ENCODE data around the gene MVB12A. TPM values are rescaled to one million over a fixed set of nuclear protein-coding genes. Genes with fewer than 3 reads are reported as not detected.
A peak's percentile ranks its signal among the peaks of the same experiment; 100 is the strongest.

Gene MVB12A
- total RNA-seq, 1 experiment from 2014 or later = 82.5 TPM

DNA sequence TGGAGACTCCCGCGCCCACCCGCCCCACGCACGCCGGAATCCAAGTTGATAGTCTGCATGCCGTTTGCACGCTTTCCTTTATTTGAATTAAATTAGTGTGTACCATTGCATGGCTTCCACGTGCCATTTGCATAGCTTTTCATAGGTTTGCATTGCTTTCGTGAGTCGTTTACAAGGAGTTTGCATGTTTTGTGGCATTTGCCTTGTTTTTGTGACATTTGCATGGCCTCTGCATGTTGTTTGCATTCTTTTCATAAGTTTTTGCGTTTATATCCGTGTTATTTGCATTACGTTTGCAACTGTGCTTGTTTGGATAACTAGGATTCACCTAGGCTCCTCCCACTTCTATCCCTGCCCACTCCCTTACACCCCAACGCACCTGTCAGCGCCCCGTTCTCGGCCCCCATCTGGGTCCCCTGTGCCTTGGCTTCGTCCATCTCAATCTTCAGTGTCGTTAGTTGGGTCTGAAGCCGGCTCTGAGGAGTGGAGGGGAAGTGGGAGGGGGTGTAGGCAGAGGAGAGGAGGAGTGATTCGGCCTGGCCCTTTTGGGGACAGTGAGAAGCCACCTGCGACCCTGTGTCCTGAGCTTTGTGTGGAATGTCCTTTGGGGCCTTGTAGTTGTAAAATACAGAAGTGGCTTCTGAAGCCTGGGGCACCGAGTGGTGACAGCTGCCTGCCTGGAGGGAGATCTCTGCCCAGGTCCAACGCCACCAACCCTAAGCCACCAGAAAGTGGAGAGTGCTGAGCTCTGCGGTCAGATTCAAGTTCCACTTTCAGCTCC, 28.3 kb upstream of the MVB12A start:
- ATAC-seq = peak; percentile 18
- H3K9me2 ChIP-seq (replicated peaks; ENCODE audit: low read length) = no peaks in the 10 kb centered on the region
- TSS peak; percentile 80 for BruUV-seq (replicated peaks)
- no peaks in the 10 kb centered on the region for H3K79me2 ChIP-seq (ENCODE audit: low read length)
- ChIA-PET CTCF (interaction anchor here (1.2 kb wide), 1 partner anchor 86 kb away, joined by 6 read pairs; the partner anchor contains the start of gene MRPL34), POLR2A (ENCODE audit: unreplicated experiment) (no interaction called here)
- peak overlapping the region; percentile 90 for H2AFZ ChIP-seq (ENCODE audit: low read length)
- H3K4me3 ChIP-seq (ENCODE audit: low read length) = peak overlapping the region; percentile 69
- H4K20me1 ChIP-seq (ENCODE audit: low read length) = no peaks in the 10 kb centered on the region
- TF ChIP-seq, protein P1, sequence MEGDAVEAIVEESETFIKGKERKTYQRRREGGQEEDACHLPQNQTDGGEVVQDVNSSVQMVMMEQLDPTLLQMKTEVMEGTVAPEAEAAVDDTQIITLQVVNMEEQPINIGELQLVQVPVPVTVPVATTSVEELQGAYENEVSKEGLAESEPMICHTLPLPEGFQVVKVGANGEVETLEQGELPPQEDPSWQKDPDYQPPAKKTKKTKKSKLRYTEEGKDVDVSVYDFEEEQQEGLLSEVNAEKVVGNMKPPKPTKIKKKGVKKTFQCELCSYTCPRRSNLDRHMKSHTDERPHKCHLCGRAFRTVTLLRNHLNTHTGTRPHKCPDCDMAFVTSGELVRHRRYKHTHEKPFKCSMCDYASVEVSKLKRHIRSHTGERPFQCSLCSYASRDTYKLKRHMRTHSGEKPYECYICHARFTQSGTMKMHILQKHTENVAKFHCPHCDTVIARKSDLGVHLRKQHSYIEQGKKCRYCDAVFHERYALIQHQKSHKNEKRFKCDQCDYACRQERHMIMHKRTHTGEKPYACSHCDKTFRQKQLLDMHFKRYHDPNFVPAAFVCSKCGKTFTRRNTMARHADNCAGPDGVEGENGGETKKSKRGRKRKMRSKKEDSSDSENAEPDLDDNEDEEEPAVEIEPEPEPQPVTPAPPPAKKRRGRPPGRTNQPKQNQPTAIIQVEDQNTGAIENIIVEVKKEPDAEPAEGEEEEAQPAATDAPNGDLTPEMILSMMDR (conservative IDR thresholded peaks at IDR 0.05; ENCODE audit: low read depth, low read length) = 0 out of 2 replicates have a peak, but pooled peaks have one; percentile 14
- TF ChIP-seq EZH2phosphoT487 (IDR thresholded peaks at IDR 0.05; ENCODE audit: borderline replicate concordance, low read length) (no peak), EZH2 (IDR thresholded peaks at IDR 0.05; ENCODE audit: low read length, unreplicated experiment) (no peak)
- 0 out of 2 replicates have a peak overlapping the region, but pooled peaks have one; percentile 4 for H3K9ac ChIP-seq (ENCODE audit: low read length)
- no peaks in the 10 kb centered on the region for H3K36me3 ChIP-seq (ENCODE audit: low read depth, low read length)
- intact Hi-C loops (cut with micrococcal nuclease) = loop anchor here (1.0 to 5.0 kb wide), 3 partner anchors 28 to 76 kb away; no protein-coding TSS in a partner anchor
- H3K27me3 ChIP-seq (ENCODE audit: low read length) = no peaks in the 10 kb centered on the region
- peaks cover 11% of the 10 kb centered on the region; the same call in 1 of the 2 replicates for H3K4me1 ChIP-seq (ENCODE audit: insufficient read depth, low read length)
- no peaks in the 10 kb centered on the region for H3F3A ChIP-seq (ENCODE audit: low read length, unreplicated experiment)
- H3K27ac ChIP-seq (ENCODE audit: low read length) = no peak overlapping the region
- H3K9me3 ChIP-seq (ENCODE audit: low read length) = no peaks in the 10 kb centered on the region
- DNase-seq = no peak
- H3K4me2 ChIP-seq (ENCODE audit: low read length) = peak overlapping the region; percentile 95

DNA sequence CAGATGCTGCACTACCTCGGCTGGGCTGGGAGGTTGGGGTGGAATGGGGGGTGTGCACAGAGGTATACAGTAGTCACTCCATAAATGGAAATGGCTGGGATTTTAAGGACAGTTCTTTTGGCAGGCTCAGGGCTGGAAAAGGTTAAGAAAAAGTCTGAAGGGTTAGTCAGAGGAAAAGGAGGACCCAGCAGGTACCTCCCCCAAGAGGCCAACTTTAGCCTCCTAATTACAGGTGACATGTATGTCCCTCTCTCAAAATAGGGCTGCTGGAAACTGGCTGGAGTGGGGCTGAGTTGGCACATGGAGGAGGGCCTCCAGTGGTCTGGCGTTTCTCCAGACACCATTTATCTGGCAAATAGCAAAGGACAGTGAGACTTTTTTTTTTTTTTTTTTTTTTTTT, 26.8 kb upstream of the MVB12A start:
- H3K9me2 ChIP-seq (replicated peaks; ENCODE audit: low read length) = no peaks in the 10 kb centered on the region
- TF ChIP-seq, protein P1 (conservative IDR thresholded peaks at IDR 0.05; ENCODE audit: low read depth, low read length) = no peak
- no TSS peak for BruUV-seq (replicated peaks)
- CTCF ChIA-PET = no interaction called here
- no peaks in the 10 kb centered on the region for H4K20me1 ChIP-seq (ENCODE audit: low read length)
- no peaks in the 10 kb centered on the region for H3K9me3 ChIP-seq (ENCODE audit: low read length)
- intact Hi-C loops (cut with micrococcal nuclease) = loop anchor here (5.0 kb wide), 1 partner anchor 74 kb away; no protein-coding TSS in a partner anchor
- no peaks in the 10 kb centered on the region for H3K27me3 ChIP-seq (ENCODE audit: low read length)
- no peaks in the 10 kb centered on the region for H3K79me2 ChIP-seq (ENCODE audit: low read length)
- no peaks in the 10 kb centered on the region for H3F3A ChIP-seq (ENCODE audit: low read length, unreplicated experiment)
- peak; percentile 33 for DNase-seq
- no peaks in the 10 kb centered on the region for H3K36me3 ChIP-seq (ENCODE audit: low read depth, low read length)
- H3K4me3 ChIP-seq (ENCODE audit: low read length) = no peak overlapping the region
- POLR2A ChIA-PET (ENCODE audit: unreplicated experiment) = no interaction called here
- no peak overlapping the region for H2AFZ ChIP-seq (ENCODE audit: low read length)
- H3K9ac ChIP-seq (ENCODE audit: low read length) = no peak overlapping the region
- H3K27ac ChIP-seq (ENCODE audit: low read length) = no peak overlapping the region
- ATAC-seq = no peak
- peaks cover 11% of the 10 kb centered on the region; the same call in 1 of the 2 replicates for H3K4me1 ChIP-seq (ENCODE audit: insufficient read depth, low read length)
- no peak overlapping the region for H3K4me2 ChIP-seq (ENCODE audit: low read length)

DNA sequence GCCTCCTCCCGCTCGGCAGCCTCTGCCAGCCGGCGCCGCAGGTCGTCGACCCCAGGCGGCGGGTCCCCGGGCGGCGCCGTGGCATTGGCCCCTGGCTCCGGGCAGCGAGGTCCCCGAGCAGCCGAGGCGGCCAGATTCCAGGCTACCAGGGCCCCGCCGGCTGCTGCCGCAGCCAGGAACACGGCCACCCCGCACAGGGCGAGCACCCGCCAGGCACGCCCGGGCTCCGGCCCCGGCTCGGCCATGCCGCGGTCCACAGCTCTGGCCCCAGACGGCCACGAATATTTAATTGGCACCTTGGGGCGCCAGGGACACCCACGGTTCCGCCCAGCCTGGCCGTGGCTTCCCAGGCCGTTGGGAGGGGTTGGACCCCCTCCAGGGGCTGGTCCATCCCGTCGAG, 25.9 kb upstream of the MVB12A start, which contains the start of gene CCDC194:
CCDC194 (minus strand) TSS at position 283 of the 400 bp plus-strand sequence; CDS start at position 245, 38 bp downstream.
- peaks cover 11% of the 10 kb centered on the region; the same call in 1 of the 2 replicates for H3K4me1 ChIP-seq (ENCODE audit: insufficient read depth, low read length)
- POLR2A ChIA-PET (ENCODE audit: unreplicated experiment) = no interaction called here
- no peak for TF ChIP-seq EZH2phosphoT487 (IDR thresholded peaks at IDR 0.05; ENCODE audit: borderline replicate concordance, low read length)
- TF ChIP-seq, protein P1 (conservative IDR thresholded peaks at IDR 0.05; ENCODE audit: low read depth, low read length) = no peak
- no peak for TF ChIP-seq EZH2 (IDR thresholded peaks at IDR 0.05; ENCODE audit: low read length, unreplicated experiment)
- no peaks in the 10 kb centered on the region for H3K9me2 ChIP-seq (replicated peaks; ENCODE audit: low read length)
- H3F3A ChIP-seq (ENCODE audit: low read length, unreplicated experiment) = no peaks in the 10 kb centered on the region
- intact Hi-C loops (cut with micrococcal nuclease) = loop anchor here (5.0 kb wide), 1 partner anchor 73 kb away; no protein-coding TSS in a partner anchor
- no peak within 1 kb of the TSS for H3K9ac ChIP-seq (ENCODE audit: low read length)
- no peak for DNase-seq
- no peaks in the 10 kb centered on the region for H3K36me3 ChIP-seq (ENCODE audit: low read depth, low read length)
- H3K27me3 ChIP-seq (ENCODE audit: low read length) = no peaks in the 10 kb centered on the region
- H3K4me3 ChIP-seq (ENCODE audit: low read length) = no peak within 1 kb of the TSS
- no TSS peak for BruUV-seq (replicated peaks)
- no peaks in the 10 kb centered on the region for H3K79me2 ChIP-seq (ENCODE audit: low read length)
- no peak within 1 kb of the TSS for H3K4me2 ChIP-seq (ENCODE audit: low read length)
- no peaks in the 10 kb centered on the region for H3K9me3 ChIP-seq (ENCODE audit: low read length)
- CTCF ChIA-PET = no interaction called here
- H4K20me1 ChIP-seq (ENCODE audit: low read length) = no peaks in the 10 kb centered on the region
- no peak within 1 kb of the TSS for H3K27ac ChIP-seq (ENCODE audit: low read length)
- no peak for ATAC-seq
- no peak within 1 kb of the TSS for H2AFZ ChIP-seq (ENCODE audit: low read length)
